GM19395 (cell line): Measurements from ENCODE around the gene NCCRP1.

Experiments used
- ATAC-seq: cut with Tn5 transposase; IDR thresholded peaks from one replicate; pipeline ENCODE4 v1.9.1; 2021; ENCODE audit warnings: mild to moderate bottlenecking, moderate library complexity; ENCODE audit not compliant: unreplicated experiment

The NCCRP1 gene

GRCh38 chr19:39164289-39164688 is 32.5 kb upstream of the NCCRP1 start:
- ATAC-seq, result no peak

GRCh38 chr19:39165857-39166256 is 30.9 kb upstream of the NCCRP1 start:
- no peak for ATAC-seq

- ATAC-seq, result no peak
These were observed 30.0 kb upstream of the NCCRP1 start for GRCh38 chr19:39166571-39167391.

- ATAC-seq, result no peak
These were observed 29.1 kb upstream of the NCCRP1 start for GRCh38 chr19:39167461-39168257.

- ATAC-seq, result no peak
These were observed 28.3 kb upstream of the NCCRP1 start for GRCh38 chr19:39168258-39169142.

- ATAC-seq, result no peak
These were observed 27.5 kb upstream of the NCCRP1 start for GRCh38 chr19:39169143-39169810.

GRCh38 chr19:39170386-39171231 is 26.2 kb upstream of the NCCRP1 start:
- no peak for ATAC-seq

GRCh38 chr19:39171479-39172465 is 25.0 kb upstream of the NCCRP1 start:
- ATAC-seq, result no peak

- ATAC-seq, result no peak
These were observed 23.9 kb upstream of the NCCRP1 start for GRCh38 chr19:39172700-39173501.

GRCh38 chr19:39173502-39173991 is 23.2 kb upstream of the NCCRP1 start:
- ATAC-seq, result no peak

GRCh38 chr19:39174142-39174541 is 22.6 kb upstream of the NCCRP1 start:
- no peak for ATAC-seq

GRCh38 chr19:39174558-39175544 is 21.9 kb upstream of the NCCRP1 start:
- ATAC-seq, result no peak

- no peak for ATAC-seq
These were observed 21.2 kb upstream of the NCCRP1 start for GRCh38 chr19:39175564-39175963.

- ATAC-seq, result no peak
These were observed 19.6 kb upstream of the NCCRP1 start for GRCh38 chr19:39177110-39177699.

- no peak for ATAC-seq
These were observed 19.0 kb upstream of the NCCRP1 start for GRCh38 chr19:39177736-39178135.
